GM23338 (cell line): ENCODE results near the gene UBL3. TPM values are rescaled to one million over a fixed set of nuclear protein-coding genes. Genes with fewer than 3 reads are reported as not detected.

Source experiments
- ATAC-seq: fragments of 200-7000 bp; cut with Tn5 transposase; 3 replicates; pipeline ENCODE4 v1.9.1; 2020
- DNase-seq: peaks from one replicate; pipeline ENCODE4 v3.0.0-alpha.2; 2015; ENCODE audit warnings: low spot score
- H2AFZ ChIP-seq: fragments of 200-600 bp; sonication (generic); 2 replicates; pipeline ENCODE4 v1.8.0; 2016; ENCODE audit warnings: antibody characterized with exemption, mild to moderate bottlenecking, moderate library complexity
- H3F3A ChIP-seq: fragments of 200-600 bp; sonication (generic); replicated peaks from 2 replicates; pipeline ENCODE4 v1.8.0; 2017; ENCODE audit warnings: antibody characterized with exemption, mixed run types, low read depth
- H3K27ac ChIP-seq: fragments of 200-600 bp; sonication (generic); 2 replicates; pipeline ENCODE4 v1.6.1; 2016; ENCODE audit warnings: low read depth
- H3K27me3 ChIP-seq: fragments of 200-600 bp; sonication (generic); 2 replicates; pipeline ENCODE4 v1.8.0; 2016; ENCODE audit warnings: mild to moderate bottlenecking, mixed run types, moderate library complexity; ENCODE audit not compliant: insufficient read depth
- H3K36me3 ChIP-seq: fragments of 200-600 bp; sonication (generic); 2 replicates; pipeline ENCODE4 v1.8.0; 2016; ENCODE audit warnings: mild to moderate bottlenecking; ENCODE audit not compliant: insufficient read depth
- H3K4me1 ChIP-seq: fragments of 200-600 bp; sonication (generic); 2 replicates; pipeline ENCODE4 v1.8.0; 2016; ENCODE audit warnings: mild to moderate bottlenecking, moderate library complexity; ENCODE audit not compliant: insufficient read depth
- H3K4me2 ChIP-seq: fragments of 200-600 bp; sonication (generic); 2 replicates; pipeline ENCODE4 v1.7.1; 2017; ENCODE audit warnings: mixed run types
- H3K4me3 ChIP-seq: fragments of 200-600 bp; sonication (generic); 2 replicates; pipeline ENCODE4 v1.6.1; 2016; ENCODE audit warnings: mixed run types
- H3K79me2 ChIP-seq: fragments of 200-600 bp; sonication (generic); replicated peaks from 2 replicates; pipeline ENCODE4 v1.8.0; 2017; ENCODE audit warnings: mild to moderate bottlenecking; ENCODE audit not compliant: insufficient read depth
- H3K9me2 ChIP-seq: fragments of 200-600 bp; sonication (generic); 2 replicates; pipeline ENCODE4 v1.8.0; 2017; ENCODE audit not compliant: insufficient read depth
- H4K20me1 ChIP-seq: fragments of 200-600 bp; sonication (generic); replicated peaks from 2 replicates; pipeline ENCODE4 v1.8.0; 2017; ENCODE audit warnings: mild to moderate bottlenecking; ENCODE audit not compliant: insufficient read depth
- H3K27ac Mint-ChIP-seq: 2 replicates; pipeline ENCODE4 v1.8.0; 2020; ENCODE audit warnings: inconsistent platforms, mild to moderate bottlenecking, moderate library complexity, mixed read lengths
- H3K27me3 Mint-ChIP-seq: 3 replicates; pipeline ENCODE4 v1.8.0; 2022; ENCODE audit warnings: low read depth, mild to moderate bottlenecking, moderate library complexity, mixed read lengths, inconsistent platforms; ENCODE audit not compliant: insufficient read depth, poor library complexity
- H3K36me3 Mint-ChIP-seq: 3 replicates; pipeline ENCODE4 v1.8.0; 2021; ENCODE audit warnings: low read depth, mild to moderate bottlenecking, inconsistent platforms, moderate library complexity, mixed read lengths
- H3K4me1 Mint-ChIP-seq: 3 replicates; pipeline ENCODE4 v1.8.0; 2020; ENCODE audit warnings: mild to moderate bottlenecking, inconsistent platforms, mixed read lengths
- H3K4me3 Mint-ChIP-seq: 3 replicates; pipeline ENCODE4 v1.8.0; 2021; ENCODE audit warnings: moderate library complexity, mild to moderate bottlenecking, inconsistent platforms, mixed read lengths
- H3K9me3 Mint-ChIP-seq: 3 replicates; pipeline ENCODE4 v1.8.0; 2020; ENCODE audit warnings: moderate library complexity, mild to moderate bottlenecking, inconsistent platforms, mixed read lengths
- CTCF ChIP-seq, 2 experiments: fragments of 200-600 bp in 1 of 2; sonication (generic) in 1 of 2; conservative IDR thresholded peaks; 2 replicates each; pipeline versions ENCODE4 v1.5.1 to v1.6.1; 2016 to 2017; ENCODE audit warnings: antibody characterized with exemption in 2 of 2, low read depth in 2 of 2, mild to moderate bottlenecking in 2 of 2, moderate library complexity in 1 of 2
- EZH2 ChIP-seq: fragments of 200-600 bp; sonication (generic); IDR thresholded peaks from one replicate; pipeline ENCODE4 v1.8.0; 2017; ENCODE audit warnings: antibody characterized with exemption, mild to moderate bottlenecking, low read depth; ENCODE audit not compliant: unreplicated experiment
- EZH2phosphoT487 ChIP-seq: fragments of 200-600 bp; sonication (generic); IDR thresholded peaks from one replicate; pipeline ENCODE4 v1.8.1; 2018; ENCODE audit warnings: antibody characterized with exemption; ENCODE audit not compliant: unreplicated experiment
- JUNB ChIP-seq: IDR thresholded peaks from one replicate; pipeline ENCODE4 v1.6.1; 2016; ENCODE audit warnings: antibody characterized with exemption; ENCODE audit not compliant: unreplicated experiment
- NANOG ChIP-seq: IDR thresholded peaks from 2 replicates; pipeline ENCODE4 v1.6.1; 2016; ENCODE audit warnings: antibody characterized with exemption, borderline replicate concordance
- POLR2AphosphoS5 ChIP-seq: IDR thresholded peaks from 2 replicates; pipeline ENCODE4 v1.6.1; 2016; ENCODE audit warnings: antibody characterized with exemption, low read depth
- STAT1 ChIP-seq: IDR thresholded peaks from one replicate; pipeline ENCODE4 v1.6.1; 2016; ENCODE audit warnings: antibody characterized with exemption; ENCODE audit not compliant: unreplicated experiment
- ZNF114 ChIP-seq: fragments of 250-450 bp; sonication (Bioruptor Pico); IDR thresholded peaks from 2 replicates; pipeline ENCODE4 v1.5.0; 2020; ENCODE audit warnings: mild to moderate bottlenecking, moderate library complexity
- ZNF331 ChIP-seq: fragments of 250-450 bp; sonication (Bioruptor Pico); IDR thresholded peaks from 2 replicates; pipeline ENCODE4 v1.5.0; 2020; ENCODE audit warnings: low read depth, mild to moderate bottlenecking, moderate library complexity
- polyA plus RNA-seq: library from polyadenylated mRNA; unstranded; fragments of >200 nt; fragmentation: Nextera tagmentation; extraction: Ambion mirVana; gene quantifications from 2 replicates; pipeline ENCODE4 v1.2.1, GENCODE V29; 2016
- total RNA-seq: library from RNA; depleted of rRNA; stranded (reverse); fragments of >200 nt; shearing (Covaris generic); gene quantifications from 2 replicates; pipeline ENCODE4 v1.2.3, GENCODE V29; 2014
- TF ChIP-seq, protein P1 (sequence below): IDR thresholded peaks from 2 replicates; pipeline ENCODE4 v1.6.1; 2016; ENCODE audit warnings: antibody characterized with exemption
- TF ChIP-seq, protein P2 (sequence below): fragments of 250-450 bp; sonication (Bioruptor Pico); IDR thresholded peaks from 2 replicates; pipeline ENCODE4 v1.5.0; 2020; ENCODE audit warnings: mild to moderate bottlenecking, moderate library complexity
- TF ChIP-seq, protein P3 (sequence below): IDR thresholded peaks from one replicate; pipeline ENCODE4 v1.6.1; 2018; ENCODE audit warnings: antibody characterized with exemption; ENCODE audit not compliant: unreplicated experiment

The UBL3 gene
- total and polyA plus RNA-seq, 2 experiments from 2014 or later: 9.7 to 21.1 TPM

GRCh38 chr13:29763436-29764180 lies 86.8 kb downstream of the UBL3 start:
- Histone ChIP-seq H3K4me1 (peaks cover 8% of the 10 kb centered on the region; the same call in 1 of the 2 replicates), H3K4me3 (no peak overlapping the region), H2AFZ (no peak overlapping the region), H4K20me1 (no peaks in the 10 kb centered on the region), H3K79me2 (no peaks in the 10 kb centered on the region), H3K27me3 (no peaks in the 10 kb centered on the region), H3K9me2 (no peaks in the 10 kb centered on the region), H3K4me2 (no peak overlapping the region), H3F3A (no peaks in the 10 kb centered on the region), H3K27ac (no peak overlapping the region), H3K36me3 (no peaks in the 10 kb centered on the region)
- ATAC-seq (no peak), DNase-seq (no peak)
- H3K27me3 Mint-ChIP-seq: no peaks in the 10 kb centered on the region
- H3K4me1 Mint-ChIP-seq: peaks cover 9% of the 10 kb centered on the region; the same call in 2 of the 3 replicates
- no peak overlapping the region for H3K4me3 Mint-ChIP-seq
- TF ChIP-seq, protein P1, sequence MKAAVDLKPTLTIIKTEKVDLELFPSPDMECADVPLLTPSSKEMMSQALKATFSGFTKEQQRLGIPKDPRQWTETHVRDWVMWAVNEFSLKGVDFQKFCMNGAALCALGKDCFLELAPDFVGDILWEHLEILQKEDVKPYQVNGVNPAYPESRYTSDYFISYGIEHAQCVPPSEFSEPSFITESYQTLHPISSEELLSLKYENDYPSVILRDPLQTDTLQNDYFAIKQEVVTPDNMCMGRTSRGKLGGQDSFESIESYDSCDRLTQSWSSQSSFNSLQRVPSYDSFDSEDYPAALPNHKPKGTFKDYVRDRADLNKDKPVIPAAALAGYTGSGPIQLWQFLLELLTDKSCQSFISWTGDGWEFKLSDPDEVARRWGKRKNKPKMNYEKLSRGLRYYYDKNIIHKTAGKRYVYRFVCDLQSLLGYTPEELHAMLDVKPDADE: no peak
- TF ChIP-seq NANOG (no peak), STAT1 (no peak), EZH2 (no peak), ZNF114 (CRISPR knock-in tag) (no peak), POLR2AphosphoS5 (no peak), CTCF (conservative IDR thresholded peaks at IDR 0.05; ENCODE audit: low read depth in 2 of 2) (no peak), JUNB (no peak), ZNF331 (CRISPR knock-in tag) (no peak), EZH2phosphoT487 (no peak)
- TF ChIP-seq, protein P2, sequence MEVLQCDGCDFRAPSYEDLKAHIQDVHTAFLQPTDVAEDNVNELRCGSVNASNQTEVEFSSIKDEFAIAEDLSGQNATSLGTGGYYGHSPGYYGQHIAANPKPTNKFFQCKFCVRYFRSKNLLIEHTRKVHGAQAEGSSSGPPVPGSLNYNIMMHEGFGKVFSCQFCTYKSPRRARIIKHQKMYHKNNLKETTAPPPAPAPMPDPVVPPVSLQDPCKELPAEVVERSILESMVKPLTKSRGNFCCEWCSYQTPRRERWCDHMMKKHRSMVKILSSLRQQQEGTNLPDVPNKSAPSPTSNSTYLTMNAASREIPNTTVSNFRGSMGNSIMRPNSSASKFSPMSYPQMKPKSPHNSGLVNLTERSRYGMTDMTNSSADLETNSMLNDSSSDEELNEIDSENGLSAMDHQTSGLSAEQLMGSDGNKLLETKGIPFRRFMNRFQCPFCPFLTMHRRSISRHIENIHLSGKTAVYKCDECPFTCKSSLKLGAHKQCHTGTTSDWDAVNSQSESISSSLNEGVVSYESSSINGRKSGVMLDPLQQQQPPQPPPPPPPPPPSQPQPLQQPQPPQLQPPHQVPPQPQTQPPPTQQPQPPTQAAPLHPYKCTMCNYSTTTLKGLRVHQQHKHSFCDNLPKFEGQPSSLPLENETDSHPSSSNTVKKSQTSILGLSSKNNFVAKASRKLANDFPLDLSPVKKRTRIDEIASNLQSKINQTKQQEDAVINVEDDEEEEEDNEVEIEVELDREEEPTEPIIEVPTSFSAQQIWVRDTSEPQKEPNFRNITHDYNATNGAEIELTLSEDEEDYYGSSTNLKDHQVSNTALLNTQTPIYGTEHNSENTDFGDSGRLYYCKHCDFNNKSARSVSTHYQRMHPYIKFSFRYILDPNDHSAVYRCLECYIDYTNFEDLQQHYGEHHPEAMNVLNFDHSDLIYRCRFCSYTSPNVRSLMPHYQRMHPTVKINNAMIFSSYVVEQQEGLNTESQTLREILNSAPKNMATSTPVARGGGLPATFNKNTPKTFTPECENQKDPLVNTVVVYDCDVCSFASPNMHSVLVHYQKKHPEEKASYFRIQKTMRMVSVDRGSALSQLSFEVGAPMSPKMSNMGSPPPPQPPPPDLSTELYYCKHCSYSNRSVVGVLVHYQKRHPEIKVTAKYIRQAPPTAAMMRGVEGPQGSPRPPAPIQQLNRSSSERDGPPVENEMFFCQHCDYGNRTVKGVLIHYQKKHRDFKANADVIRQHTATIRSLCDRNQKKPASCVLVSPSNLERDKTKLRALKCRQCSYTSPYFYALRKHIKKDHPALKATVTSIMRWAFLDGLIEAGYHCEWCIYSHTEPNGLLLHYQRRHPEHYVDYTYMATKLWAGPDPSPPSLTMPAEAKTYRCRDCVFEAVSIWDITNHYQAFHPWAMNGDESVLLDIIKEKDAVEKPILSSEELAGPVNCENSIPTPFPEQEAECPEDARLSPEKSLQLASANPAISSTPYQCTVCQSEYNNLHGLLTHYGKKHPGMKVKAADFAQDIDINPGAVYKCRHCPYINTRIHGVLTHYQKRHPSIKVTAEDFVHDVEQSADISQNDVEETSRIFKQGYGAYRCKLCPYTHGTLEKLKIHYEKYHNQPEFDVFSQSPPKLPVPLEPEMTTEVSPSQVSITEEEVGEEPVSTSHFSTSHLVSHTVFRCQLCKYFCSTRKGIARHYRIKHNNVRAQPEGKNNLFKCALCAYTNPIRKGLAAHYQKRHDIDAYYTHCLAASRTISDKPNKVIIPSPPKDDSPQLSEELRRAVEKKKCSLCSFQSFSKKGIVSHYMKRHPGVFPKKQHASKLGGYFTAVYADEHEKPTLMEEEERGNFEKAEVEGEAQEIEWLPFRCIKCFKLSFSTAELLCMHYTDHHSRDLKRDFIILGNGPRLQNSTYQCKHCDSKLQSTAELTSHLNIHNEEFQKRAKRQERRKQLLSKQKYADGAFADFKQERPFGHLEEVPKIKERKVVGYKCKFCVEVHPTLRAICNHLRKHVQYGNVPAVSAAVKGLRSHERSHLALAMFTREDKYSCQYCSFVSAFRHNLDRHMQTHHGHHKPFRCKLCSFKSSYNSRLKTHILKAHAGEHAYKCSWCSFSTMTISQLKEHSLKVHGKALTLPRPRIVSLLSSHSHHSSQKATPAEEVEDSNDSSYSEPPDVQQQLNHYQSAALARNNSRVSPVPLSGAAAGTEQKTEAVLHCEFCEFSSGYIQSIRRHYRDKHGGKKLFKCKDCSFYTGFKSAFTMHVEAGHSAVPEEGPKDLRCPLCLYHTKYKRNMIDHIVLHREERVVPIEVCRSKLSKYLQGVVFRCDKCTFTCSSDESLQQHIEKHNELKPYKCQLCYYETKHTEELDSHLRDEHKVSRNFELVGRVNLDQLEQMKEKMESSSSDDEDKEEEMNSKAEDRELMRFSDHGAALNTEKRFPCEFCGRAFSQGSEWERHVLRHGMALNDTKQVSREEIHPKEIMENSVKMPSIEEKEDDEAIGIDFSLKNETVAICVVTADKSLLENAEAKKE (CRISPR knock-in tag): no peak
- TF ChIP-seq, protein P3, sequence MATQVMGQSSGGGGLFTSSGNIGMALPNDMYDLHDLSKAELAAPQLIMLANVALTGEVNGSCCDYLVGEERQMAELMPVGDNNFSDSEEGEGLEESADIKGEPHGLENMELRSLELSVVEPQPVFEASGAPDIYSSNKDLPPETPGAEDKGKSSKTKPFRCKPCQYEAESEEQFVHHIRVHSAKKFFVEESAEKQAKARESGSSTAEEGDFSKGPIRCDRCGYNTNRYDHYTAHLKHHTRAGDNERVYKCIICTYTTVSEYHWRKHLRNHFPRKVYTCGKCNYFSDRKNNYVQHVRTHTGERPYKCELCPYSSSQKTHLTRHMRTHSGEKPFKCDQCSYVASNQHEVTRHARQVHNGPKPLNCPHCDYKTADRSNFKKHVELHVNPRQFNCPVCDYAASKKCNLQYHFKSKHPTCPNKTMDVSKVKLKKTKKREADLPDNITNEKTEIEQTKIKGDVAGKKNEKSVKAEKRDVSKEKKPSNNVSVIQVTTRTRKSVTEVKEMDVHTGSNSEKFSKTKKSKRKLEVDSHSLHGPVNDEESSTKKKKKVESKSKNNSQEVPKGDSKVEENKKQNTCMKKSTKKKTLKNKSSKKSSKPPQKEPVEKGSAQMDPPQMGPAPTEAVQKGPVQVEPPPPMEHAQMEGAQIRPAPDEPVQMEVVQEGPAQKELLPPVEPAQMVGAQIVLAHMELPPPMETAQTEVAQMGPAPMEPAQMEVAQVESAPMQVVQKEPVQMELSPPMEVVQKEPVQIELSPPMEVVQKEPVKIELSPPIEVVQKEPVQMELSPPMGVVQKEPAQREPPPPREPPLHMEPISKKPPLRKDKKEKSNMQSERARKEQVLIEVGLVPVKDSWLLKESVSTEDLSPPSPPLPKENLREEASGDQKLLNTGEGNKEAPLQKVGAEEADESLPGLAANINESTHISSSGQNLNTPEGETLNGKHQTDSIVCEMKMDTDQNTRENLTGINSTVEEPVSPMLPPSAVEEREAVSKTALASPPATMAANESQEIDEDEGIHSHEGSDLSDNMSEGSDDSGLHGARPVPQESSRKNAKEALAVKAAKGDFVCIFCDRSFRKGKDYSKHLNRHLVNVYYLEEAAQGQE: no peak
- no peak overlapping the region for H3K27ac Mint-ChIP-seq
- peaks cover 4% of the 10 kb centered on the region; the same call in 1 of the 3 replicates for H3K36me3 Mint-ChIP-seq
- peaks cover 6% of the 10 kb centered on the region; the same call in 2 of the 3 replicates for H3K9me3 Mint-ChIP-seq
